D721Med (cell line): ENCODE data around the gene CAD.

ENCODE experiments used
- DNase-seq: peaks from one replicate; pipeline ENCODE4 v3.0.0; 2011; ENCODE audit warnings: low spot score; ENCODE audit not compliant: insufficient read length
- FAIRE-seq: peaks from 2 replicates; lab custom pipeline; 2011; peaks lifted over from hg19 to GRCh38; lab: Jason Lieb, UNC
- TF ChIP-seq, protein P1 (sequence below): IDR thresholded peaks from 2 replicates; pipeline ENCODE4 v1.5.1; 2012; ENCODE audit warnings: mild to moderate bottlenecking, control low read depth; ENCODE audit not compliant: insufficient read depth; ENCODE audit errors: missing control alignments

Gene CAD

GRCh38 chr2:27284996-27285395 is 67.8 kb downstream of the CAD start:
- TF ChIP-seq, protein P1, sequence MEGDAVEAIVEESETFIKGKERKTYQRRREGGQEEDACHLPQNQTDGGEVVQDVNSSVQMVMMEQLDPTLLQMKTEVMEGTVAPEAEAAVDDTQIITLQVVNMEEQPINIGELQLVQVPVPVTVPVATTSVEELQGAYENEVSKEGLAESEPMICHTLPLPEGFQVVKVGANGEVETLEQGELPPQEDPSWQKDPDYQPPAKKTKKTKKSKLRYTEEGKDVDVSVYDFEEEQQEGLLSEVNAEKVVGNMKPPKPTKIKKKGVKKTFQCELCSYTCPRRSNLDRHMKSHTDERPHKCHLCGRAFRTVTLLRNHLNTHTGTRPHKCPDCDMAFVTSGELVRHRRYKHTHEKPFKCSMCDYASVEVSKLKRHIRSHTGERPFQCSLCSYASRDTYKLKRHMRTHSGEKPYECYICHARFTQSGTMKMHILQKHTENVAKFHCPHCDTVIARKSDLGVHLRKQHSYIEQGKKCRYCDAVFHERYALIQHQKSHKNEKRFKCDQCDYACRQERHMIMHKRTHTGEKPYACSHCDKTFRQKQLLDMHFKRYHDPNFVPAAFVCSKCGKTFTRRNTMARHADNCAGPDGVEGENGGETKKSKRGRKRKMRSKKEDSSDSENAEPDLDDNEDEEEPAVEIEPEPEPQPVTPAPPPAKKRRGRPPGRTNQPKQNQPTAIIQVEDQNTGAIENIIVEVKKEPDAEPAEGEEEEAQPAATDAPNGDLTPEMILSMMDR, result no peak
- DNase-seq, result no peak

DNA sequence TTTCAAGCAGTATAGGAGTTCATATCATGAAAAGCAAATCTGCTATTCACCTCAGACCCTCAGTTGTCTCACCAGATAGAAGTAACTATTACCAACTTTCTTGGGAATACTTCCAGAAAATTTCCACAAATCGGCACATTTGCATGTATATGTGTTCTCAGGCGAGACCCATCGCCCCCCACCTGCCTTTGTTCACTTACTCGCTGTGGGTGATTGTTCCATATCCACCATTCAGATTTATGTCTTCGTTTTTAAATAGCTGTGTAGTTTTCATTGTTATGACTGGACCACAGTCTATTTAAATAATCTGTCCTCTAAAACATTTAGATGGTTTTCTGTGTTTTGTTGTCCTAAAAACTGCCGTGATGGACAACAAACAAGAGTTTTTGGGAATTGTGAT is 68.3 kb downstream of the CAD start:
- no peak for FAIRE-seq
- no peak for DNase-seq
- TF ChIP-seq, protein P1, result no peak

More at GRCh38 chr2:27284996-27285395, 67.8 kb downstream of the CAD start:
- no peak for FAIRE-seq

DNA sequence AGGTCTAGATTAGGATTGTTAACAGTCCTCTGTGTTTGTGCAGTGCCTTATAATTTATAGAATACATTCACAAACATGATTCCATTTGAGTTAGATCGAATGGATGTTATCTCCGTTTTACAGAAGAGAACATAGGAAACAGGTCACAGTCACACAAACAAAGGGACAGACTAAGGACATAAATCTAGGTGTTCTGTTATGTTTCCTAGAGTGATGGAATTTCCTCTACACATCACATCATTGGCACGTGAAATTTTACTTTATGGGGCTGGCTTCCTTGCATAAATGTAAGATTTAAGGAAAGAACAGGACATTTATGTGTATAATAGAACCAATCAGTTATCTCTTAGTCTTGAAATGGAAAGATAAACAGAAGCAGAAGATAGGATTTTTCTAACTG is 71.4 kb downstream of the CAD start:
- TF ChIP-seq, protein P1, result no peak
- no peak for DNase-seq
- FAIRE-seq, result no peak

GRCh38 chr2:27290549-27290948 is 73.4 kb downstream of the CAD start:
- FAIRE-seq (no peak), DNase-seq (no peak)
- TF ChIP-seq, protein P1, result no peak

GRCh38 chr2:27291865-27292264 is 74.7 kb downstream of the CAD start:
- TF ChIP-seq, protein P1, result no peak
- no peak for DNase-seq
- no peak for FAIRE-seq
